HG03442 (cell line): ENCODE results near the gene ROMO1.
"Not testable (repeated sequence)": the region's sequence is repeated elsewhere in the genome, so short reads cannot be mapped to it uniquely, and the experiment has no call there.

ENCODE experiments used
- ATAC-seq: cut with Tn5 transposase; IDR thresholded peaks from one replicate; pipeline ENCODE4 v1.9.1; 2021; ENCODE audit warnings: mild to moderate bottlenecking, moderate library complexity; ENCODE audit not compliant: unreplicated experiment

ROMO1 gene

DNA sequence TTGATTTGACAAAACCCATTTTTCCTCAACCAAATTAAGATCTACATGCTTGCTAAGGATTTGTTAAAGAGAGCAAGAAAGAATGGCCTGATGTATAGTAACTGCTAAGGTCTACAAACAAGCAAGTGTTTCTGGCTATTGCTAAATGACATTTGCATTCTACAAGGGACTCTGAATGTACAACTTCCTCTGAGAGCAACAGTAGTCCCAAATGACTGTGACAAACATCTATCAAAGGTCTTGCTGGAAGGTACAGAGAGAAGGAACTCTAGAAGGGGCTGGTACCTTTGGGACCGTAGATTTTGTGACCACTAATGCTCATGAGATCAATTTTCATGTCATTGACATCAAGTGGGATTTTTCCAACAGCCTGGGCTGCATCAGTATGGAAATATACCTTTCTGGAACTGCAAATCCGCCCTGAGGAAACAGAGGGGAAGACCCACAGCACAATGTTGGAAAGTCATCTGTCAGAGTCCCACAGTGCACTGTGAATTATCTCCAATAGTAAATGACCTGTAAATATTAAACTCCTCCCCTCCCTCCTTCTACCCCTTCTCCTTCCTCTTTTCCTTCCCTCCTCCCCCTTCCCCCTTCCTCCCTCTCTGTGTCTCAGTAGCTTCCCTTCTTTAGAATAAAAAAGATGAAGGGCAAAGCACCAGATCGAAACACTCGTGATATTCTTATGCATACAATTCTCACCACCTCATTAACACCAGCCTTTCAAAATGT, 18.6 kb upstream of the ROMO1 start:
- no peak for ATAC-seq

DNA sequence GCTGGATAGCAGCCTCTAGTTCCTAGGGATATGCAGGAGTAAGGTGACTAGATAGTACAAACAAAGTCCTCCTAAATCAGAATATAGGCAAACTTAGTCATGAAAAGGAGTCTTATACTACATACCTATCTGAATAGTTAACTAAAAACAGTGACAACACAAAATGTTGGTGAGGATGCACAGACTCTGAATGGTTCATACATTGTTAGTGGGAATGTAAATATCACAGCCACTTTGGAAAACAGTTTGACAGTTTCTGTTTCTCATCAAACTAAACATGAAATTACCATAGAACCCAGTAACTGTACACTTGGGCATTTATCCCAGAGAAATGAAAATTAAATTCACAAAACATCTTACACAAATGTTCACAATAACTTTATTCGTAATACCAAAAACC, 17.2 kb upstream of the ROMO1 start:
- no peak for ATAC-seq

DNA sequence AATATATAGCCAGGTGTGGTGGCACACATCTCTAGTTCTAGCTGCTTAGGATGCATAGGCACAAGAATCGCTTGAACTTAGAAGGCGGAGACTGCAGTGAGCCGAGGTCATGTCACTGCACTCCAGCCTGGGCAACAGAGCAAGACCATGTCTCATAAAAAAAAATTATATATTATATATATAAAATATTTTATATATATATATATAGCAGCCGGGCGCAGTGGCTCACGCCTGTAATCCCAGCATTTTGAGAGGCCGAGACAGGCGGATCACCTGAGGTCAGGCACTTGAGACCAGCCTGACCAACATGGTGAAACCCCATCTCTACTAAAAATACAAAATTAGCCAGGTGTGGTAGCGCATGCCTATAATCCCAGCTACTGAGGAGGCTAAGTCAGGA, 13.8 kb upstream of the ROMO1 start:
- ATAC-seq, result not testable (repeated sequence)

DNA sequence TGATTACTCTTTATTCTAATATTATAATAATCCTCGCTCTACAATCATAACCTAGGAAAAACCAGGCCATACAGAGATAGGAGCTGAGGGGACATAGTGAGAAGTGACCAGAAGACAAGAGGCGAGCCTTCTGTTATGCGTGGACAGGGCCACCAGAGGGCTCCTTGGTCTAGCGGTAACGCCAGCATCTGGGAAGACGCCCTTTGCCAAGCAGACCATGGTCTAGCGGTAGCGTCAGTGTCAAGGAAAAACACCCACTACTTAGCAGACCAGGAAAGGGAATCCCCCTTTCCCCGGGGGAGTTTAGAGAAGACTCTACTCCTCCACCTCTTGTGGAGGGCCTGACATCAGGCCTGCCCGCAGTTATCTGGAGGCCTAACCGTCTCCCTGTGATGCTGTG, 12.3 kb upstream of the ROMO1 start:
- ATAC-seq, result not testable (repeated sequence)

DNA sequence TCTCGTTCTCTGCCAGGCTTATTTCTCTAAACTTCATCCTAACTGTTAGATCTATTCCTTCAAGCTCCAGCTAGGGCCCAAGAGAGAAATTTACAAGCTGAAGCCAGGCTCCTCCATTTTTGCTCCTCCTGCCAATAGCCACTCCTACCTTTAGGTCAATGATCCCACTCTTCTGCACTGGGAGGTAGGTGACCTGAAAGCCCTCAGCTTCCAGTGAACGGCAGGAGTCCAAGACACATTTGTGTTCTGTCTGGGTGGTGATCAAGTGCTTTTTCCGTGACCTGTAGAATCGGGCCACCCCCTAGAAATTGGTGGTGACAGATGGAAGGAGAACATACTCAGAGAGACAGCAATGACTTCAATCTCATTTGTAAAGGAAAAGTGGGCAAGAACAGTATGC, 8.9 kb upstream of the ROMO1 start:
- ATAC-seq, result no peak

DNA sequence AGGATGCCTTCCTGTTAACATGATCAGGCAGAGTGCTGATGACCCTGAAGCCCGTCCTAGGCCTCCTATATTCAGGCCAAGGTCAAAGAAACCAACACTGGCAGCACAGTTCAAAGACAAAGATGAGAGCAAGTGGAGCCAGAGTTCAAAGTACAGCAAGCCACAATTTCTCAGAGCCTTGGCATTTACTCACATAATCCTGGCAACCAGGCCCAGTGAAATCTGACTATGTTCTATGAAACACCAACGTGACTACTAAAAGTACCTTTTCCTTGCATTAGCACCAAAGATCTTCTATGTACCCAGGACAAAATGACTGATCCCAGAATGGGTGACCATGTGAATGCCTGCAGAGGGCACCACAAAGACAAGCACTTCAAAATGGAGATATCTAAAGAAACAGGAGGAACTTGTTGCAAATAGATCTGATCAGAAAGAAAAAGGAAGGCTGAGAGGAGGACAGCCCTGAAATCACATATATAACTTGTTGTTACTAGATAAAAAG, 3.9 kb upstream of the ROMO1 start:
- no peak for ATAC-seq

DNA sequence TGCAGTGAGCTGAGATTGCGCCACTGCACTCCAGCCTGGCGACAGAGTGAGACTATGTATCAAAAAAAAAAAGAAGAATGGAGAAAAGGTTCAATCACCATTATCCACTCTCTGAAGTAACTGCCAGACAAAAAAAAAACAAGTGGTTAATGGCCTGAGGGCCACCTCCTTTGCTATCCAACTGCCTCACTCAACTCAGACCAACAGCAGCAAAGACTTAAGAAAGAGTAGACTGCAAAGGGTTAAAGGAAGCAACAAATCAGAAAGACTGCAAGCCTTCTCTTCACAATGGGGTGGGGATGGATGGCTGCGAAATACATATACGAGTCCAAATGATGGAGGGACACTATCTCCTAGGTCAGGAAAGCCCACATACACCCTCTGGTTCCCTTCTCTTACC, 3.2 kb upstream of the ROMO1 start:
- ATAC-seq, result no peak

DNA sequence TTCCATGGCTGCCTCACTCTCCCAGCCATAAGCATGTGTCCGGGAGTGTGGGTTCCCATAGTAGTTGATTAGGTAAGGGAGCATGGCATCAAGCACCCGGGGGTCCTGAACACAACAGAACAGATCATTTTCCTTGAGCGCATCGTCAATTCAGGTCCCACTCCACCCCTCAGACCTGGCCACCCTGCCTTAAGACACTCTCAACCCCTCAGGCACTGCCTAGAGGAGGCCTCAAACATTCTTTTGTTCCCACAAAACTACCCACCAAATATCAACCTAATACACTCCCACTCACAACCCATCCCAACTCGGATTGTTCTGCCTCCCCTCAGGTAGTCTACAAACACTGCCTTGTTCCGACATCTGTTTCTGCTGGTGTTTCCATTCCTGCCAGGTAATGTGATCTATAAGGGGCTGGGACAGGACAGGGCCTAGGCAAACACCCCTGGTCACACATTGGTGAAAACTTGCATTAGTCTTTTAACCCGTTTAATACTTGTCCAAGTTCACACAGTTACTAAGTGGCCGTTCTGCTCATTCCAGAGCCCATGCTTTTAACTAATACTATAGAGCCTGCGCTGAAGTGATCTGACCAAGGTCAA, 1.4 kb upstream of the ROMO1 start:
- ATAC-seq, result no peak

DNA sequence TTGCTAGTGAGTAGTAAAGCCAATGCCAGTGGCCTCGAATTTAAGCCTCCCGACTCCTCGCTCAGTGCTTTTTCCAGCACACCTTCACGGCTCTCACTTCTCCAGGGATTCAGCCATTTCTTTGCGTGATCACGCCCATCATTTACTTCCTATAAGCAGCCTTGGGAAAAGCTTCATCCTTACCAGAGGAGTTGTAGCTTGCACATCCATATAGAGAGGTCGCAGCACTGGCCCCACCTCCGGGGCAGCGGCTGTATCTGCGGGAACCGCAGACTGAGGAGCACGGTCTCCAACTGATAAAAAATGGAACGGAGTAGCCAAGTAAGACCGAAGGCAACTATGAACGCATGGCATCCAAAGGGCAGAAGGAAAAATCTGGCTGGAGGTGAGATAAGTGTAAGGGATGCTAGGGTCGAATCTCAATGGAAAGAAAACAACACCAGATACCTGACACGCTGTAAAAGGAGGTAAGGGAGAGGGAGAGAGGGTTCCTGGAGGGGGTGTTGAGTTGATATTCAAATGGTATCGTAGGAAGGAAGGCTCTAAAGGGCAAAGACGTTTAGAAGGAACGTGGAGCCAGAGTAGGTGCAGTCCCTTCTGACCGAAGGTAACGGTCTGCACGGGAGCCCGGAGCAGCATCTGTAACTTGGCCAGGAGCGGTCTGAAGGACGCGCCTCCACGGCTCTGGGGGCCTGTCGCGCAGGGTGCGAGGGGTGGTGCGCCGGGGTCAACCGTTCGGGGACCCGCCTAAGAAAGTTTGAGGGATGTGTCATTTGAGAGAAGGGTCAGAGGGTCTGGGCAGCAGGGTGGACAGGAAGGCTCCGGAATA, 693 bp upstream of the ROMO1 start:
- no peak for ATAC-seq

DNA sequence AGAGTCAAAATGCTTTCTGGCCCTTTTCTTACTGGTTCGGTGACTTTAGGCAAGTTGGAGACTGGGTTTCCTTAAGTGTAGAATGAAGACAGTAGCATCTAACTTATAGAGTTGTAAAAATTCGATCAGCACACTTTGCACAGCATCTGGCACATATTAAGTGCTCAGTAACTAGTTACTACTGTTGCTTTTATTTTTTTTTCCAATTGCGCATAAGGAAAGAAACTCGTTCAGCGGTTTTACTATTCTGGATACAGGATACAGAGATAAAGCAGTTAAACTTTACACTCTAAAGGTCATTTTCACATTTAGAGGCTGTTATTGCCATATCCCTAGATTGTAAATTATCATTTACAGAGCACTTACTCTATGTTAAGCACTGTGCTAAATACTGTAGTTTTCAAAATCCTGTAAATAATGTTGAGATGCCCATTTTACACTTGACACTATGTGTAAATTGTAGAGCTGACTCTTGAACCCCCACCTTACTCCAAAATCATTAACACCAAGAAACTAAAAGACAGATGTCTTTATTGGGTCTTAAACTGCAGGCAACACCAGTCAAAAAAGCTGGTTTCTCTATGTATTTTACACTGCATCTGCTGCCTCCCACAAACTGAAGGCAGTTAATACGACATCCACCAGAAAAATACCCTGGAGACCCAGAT, 886 bp downstream of the ROMO1 start:
- ATAC-seq, result no peak

DNA sequence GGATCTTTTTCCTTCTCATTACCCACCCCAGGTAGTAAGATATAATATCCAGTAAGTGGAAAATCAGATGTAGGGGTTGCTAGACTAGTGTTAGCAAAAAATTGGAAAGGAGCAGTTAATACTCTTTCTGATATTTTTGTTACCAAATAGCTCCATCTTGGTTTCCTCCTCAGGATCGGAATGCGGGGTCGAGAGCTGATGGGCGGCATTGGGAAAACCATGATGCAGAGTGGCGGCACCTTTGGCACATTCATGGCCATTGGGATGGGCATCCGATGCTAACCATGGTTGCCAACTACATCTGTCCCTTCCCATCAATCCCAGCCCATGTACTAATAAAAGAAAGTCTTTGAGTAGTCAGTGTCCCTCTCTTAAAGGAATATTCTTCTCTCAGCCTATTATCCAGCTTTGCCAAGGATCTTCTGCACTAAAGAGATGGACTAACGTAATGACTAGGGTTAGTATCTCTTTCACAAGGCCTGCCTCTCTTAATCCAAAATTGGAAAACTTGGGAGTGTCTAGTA, 1.5 kb downstream of the ROMO1 start:
- no peak for ATAC-seq

DNA sequence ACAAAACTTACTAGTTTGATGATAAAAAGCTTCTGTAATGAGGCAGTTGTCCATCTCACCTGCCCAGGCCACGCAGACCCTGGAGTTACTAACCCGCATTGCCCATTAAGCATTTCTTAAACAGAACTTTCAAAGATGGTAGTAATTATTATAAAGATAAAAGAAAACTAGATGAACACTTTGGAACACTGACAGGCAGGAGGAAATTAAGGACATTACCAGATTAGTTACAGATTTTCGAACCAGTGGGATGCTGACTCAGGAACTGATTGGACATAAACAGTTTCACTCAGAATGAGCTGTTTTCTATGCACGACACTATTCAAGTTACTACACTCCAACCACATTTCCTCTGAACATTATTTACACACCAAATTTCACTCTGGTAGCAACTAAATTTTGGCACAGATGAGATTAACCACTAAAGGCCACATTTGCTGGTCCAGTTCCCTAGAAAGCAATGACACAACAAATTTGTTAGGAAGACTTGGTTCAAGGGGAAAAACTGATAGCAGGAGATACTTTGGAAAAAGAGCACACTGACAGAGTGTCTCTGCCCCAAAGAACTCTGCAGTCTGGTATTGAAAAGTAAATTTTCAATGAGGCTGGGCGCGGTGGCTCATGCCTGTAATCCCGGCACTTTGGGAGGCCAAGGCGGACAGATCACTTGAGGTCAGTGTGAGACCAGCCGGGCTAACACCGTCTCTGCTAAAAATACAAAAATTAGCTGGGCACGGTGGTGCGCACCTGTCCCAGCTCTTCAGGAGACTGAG, 3.0 kb downstream of the ROMO1 start:
- no peak for ATAC-seq

DNA sequence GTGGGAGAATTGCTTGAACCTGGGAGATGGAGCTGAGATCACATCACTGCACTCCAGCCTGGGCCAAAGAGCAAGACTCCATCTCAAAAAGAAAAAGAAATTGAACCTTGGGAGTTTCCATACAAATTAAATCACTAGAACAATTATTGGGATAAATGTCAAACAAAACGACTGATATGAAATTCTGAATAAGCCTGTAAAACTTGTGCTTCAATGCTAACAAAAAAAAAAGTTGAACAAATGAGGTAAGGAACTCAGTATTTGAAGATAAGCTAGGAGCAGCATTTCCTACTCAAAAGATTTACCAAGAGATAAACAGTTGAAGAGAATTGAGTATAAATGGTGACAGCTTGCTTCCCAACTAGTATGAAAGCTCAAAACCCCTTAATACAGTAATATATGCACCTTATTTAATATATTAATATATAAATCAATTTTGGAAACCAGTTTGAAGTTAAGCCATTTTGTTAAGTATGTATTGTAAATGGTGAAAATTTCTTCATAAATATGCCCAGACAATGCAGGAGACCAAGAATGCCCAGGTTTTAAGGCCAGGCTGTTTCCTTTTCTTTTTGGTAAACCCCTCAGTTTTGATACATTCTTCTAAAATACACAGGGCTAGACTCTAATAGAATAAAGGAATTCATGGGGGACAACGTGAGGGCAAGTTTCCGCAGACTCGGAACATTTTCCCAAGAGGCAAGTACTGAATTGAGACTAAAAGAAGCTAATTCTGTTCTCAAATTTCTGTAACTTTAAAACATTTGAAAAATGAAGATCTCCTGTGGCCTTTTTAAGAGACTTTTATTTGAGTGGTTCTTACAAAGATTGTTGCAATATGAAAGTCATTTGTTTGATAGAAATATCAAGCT, 3.9 kb downstream of the ROMO1 start:
- no peak for ATAC-seq

DNA sequence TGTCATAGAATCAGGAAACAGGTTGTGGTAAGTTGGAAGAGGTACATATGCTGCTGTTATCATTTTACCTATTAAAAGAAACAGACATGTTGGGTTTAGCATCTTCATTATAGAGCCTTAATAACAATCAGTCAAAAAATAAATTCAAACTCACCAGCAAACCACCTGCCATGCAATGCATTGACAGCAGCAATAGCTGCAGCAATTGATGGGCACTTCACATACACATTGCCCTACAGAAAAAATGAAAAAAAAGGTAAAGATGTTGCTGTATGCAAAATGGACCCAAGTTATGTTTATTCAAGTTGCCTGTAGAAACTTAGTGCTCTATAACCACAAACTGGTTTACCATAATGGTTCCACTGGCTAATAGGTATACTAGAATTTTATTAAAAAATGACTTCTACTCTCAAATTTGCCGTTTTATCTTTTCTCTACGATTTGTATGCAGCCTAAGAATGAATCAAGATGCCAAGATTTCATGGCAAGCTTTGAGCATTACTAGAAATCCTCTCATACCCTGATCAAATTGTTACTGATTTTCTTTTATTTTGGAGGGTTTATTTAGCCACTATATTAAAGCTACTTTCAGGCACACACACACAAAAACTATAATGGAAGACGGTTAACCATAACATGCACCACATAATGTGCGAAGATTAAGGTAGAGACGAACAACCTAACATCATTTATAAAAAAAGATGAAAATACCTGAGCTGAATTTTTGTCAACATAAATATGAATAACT, 5.5 kb downstream of the ROMO1 start:
- no peak for ATAC-seq

DNA sequence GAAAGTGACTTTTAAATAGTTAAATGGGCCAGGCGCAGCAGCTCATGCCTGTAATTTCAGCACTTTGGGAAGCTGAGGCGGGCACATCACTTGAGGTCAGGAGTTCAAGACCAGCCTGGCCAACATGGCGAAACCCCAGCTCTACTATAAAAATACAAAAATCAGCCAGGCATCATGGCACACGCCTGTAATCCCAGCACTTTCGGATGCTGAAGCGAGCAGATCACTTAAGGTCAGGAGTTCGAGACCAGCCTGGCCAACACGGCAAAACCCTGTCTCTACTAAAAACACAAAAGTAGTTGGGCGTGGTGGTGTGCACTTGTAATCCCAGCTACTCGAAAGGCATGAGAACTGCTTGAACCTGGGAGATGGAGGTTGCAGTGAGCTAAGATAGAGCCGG, 6.7 kb downstream of the ROMO1 start:
- not testable (repeated sequence) for ATAC-seq

DNA sequence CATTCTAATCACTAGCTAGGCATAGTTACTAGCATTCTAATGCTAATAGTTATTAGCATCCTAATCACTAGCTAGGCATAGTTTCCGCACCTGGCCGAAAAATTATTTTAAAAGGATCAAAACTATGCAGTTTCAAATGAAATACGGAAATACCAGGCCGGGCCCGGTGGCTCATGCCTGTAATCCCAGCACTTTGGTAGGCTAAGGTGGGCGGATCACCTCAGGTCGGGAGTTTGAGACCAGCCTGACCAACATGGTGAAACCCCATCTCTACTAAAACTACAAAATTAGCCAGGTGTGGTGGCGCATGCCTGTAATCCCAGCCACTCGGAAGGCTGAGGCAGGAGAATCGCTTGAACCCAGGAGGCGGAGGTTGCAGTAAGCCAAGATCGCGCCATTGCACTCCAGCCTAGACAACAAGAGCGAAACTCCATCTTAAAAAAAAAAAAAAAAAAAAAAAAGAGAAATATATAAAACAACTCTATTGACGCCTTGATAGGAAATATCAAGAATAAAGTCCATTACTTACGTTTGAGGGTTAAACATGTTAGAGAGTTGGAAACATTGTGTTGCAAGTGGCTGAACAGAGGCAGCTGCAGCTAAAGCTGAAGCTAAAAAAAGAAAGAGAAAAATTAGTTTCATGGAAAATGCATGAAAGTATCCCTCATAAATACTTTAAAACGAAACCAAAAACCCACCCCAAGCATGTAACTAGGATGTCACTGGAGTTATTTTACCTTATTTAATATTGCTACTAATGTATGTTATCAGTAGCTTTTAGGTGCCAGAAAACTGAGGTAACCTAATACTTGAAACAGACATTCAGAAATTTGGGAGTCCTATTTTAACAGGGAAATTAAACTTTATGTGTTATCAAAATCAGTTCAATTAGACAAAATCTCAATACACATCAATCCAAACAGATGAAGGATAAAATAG, 7.7 kb downstream of the ROMO1 start:
- not testable (repeated sequence) for ATAC-seq

DNA sequence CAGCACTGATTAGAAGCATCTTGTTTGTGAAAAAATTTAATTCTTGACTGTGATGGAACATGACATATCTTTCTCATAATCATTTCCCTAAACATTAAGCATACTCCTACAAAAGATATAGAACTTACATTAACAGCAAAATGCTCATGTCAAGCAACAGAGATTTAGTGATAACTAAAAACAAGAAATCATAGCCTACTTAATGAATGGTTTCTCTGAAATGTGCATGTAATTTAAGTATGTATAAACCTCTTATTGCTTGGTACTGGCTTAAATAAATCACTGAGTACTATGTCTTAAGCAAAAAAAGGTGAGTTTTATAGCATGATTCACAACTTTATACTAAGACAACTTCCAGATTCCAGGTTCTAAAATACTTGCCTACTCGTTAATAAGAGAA, 9.3 kb downstream of the ROMO1 start:
- ATAC-seq, result no peak

DNA sequence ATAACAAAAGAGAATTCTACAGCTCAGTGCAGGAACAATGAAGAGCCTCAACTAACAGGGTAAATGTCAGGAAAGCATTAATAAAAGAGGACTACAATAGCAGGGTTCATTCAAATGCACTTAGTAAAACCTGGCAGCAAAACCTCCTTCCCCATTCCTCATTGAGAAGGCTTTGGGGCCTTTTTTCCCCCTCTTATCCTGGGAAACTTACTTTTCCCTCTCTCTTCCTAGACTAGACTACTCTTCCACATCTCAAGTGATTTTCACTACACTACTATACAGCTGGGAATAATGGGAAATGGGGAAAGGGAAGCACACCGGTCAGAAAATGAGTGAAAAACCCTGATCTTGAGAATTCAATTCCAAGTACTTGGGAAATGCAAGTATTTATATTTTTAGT, 10.1 kb downstream of the ROMO1 start:
- no peak for ATAC-seq
